Measurements from ENCODE around the gene AMIGO3. TPM values are rescaled to one million over a fixed set of nuclear protein-coding genes. Genes with fewer than 3 reads are reported as not detected.

AMIGO3 gene
- total and polyA plus RNA-seq, 10 of the 15 experiments (the other 5 are each of a cell fraction or from before 2014, with no cell fraction given): 0.07 to 1.3 (median 0.44) TPM; not detected in 3

DNA sequence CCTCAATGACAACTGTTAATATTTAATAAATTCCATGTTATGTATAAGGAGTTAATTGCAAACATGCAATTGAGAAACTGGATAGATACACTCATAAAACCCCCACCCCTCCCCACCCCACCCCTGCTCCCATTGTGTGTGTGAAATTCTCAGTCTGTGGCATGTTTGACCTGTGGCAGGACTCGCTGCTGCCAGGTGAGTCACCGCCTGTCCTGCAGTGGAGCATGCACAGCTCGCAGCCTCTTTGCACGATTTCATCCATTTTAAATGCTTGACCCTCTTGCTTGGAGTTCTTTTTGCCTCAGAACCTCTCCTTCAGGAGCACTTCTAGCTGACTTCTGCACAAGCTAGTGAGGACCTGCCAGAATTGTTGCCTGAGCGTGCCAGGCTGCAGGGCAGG is 50.6 kb downstream of the AMIGO3 start:
- no peak overlapping the region for H2AFZ ChIP-seq (ENCODE audit: control insufficient read depth, low read depth, low read length)
- FAIRE-seq (no peak), ATAC-seq (no peak), DNase-seq (ENCODE audit: low read depth, low spot score) (no peak)
- no TSS peak for BruUV-seq (replicated peaks)
- no peaks in the 10 kb centered on the region for H3K27me3 ChIP-seq (replicated peaks in 1 of 2; ENCODE audit: control insufficient read depth in 2 of 2, insufficient read depth in 2 of 2, low read length in 1 of 2)
- intact Hi-C loops (cut with micrococcal nuclease; ENCODE audit: unreplicated experiment): no loop called here
- no peaks in the 10 kb centered on the region for H3K36me3 ChIP-seq (ENCODE audit: control insufficient read depth in 2 of 2, insufficient read depth in 2 of 2, low read length in 1 of 2)
- H3K4me1 ChIP-seq (ENCODE audit: control insufficient read depth, insufficient read depth, low read length): peaks cover 5% of the 10 kb centered on the region
- ChIA-PET CTCF (interaction anchor here (5.3 kb wide), 1 partner anchor 130 kb away, joined by 210 read pairs; no protein-coding TSS in a partner anchor), RAD21 (ENCODE audit: unreplicated experiment) (interaction anchor here (0.8 to 1.6 kb wide), 2 partner anchors 114 to 129 kb away, joined by 4 to 13 read pairs; partner anchors contain the start of gene BSN), POLR2A (no interaction called here), SMC1A (ENCODE audit: uncharacterized antibody, unreplicated experiment) (interaction anchor here (1.8 kb wide), 1 partner anchor 129 kb away, joined by 4 read pairs; no protein-coding TSS in a partner anchor)
- H3K4me2 ChIP-seq (ENCODE audit: control insufficient read depth, insufficient read depth): no peak overlapping the region
- 55% methylated on average over 5 of the region's 5 CpGs for WGBS (ENCODE audit: insufficient coverage, insufficient replicate concordance, low lambda C conversion rate, missing lambda C conversion rate)
- no peaks in the 10 kb centered on the region for H4K20me1 ChIP-seq (ENCODE audit: control insufficient read depth, insufficient read depth)
- H3K9me3 ChIP-seq (replicated peaks; ENCODE audit: control insufficient read depth, insufficient read depth, low read length): no peaks in the 10 kb centered on the region
- H3K79me2 ChIP-seq (ENCODE audit: control insufficient read depth, insufficient read depth, low read length): peaks cover 6% of the 10 kb centered on the region
- TF ChIP-seq NBN (IDR thresholded peaks at IDR 0.05) (no peak), NRF1 (conservative IDR thresholded peaks at IDR 0.05; ENCODE audit: low read depth, low read length) (no peak), MEF2A (IDR thresholded peaks at IDR 0.05; ENCODE audit: insufficient read depth, low read depth, low read length) (no peak), FOS (IDR thresholded peaks at IDR 0.05; ENCODE audit: borderline replicate concordance, extremely low read depth, insufficient read length) (no peak), SRF (IDR thresholded peaks at IDR 0.05; ENCODE audit: low read depth in 2 of 2, low read length in 2 of 2) (no peak), HCFC1 (IDR thresholded peaks at IDR 0.05; ENCODE audit: low read length) (no peak), IRF4 (IDR thresholded peaks at IDR 0.05; ENCODE audit: low read depth, low read length) (no peak), SMC3 (IDR thresholded peaks at IDR 0.05; ENCODE audit: borderline replicate concordance, low read length) (no peak), CBX3 (IDR thresholded peaks at IDR 0.05; ENCODE audit: borderline replicate concordance, low read depth) (no peak), ATF7 (IDR thresholded peaks at IDR 0.05; ENCODE audit: low read depth) (no peak), POLR2A (IDR thresholded peaks at IDR 0.05; ENCODE audit: low read depth, low read length) (no peak), SREBF1 (IDR thresholded peaks at IDR 0.05; ENCODE audit: low read length) (no peak), EGR1 (IDR thresholded peaks at IDR 0.05; ENCODE audit: borderline replicate concordance in 1 of 2, low read depth in 2 of 2, low read length in 2 of 2) (no peak), YY1 (IDR thresholded peaks at IDR 0.05; ENCODE audit: low read depth, low read length) (no peak), TBL1XR1 (IDR thresholded peaks at IDR 0.05; ENCODE audit: low read depth, low read length) (no peak)
- TF ChIP-seq, protein P1, sequence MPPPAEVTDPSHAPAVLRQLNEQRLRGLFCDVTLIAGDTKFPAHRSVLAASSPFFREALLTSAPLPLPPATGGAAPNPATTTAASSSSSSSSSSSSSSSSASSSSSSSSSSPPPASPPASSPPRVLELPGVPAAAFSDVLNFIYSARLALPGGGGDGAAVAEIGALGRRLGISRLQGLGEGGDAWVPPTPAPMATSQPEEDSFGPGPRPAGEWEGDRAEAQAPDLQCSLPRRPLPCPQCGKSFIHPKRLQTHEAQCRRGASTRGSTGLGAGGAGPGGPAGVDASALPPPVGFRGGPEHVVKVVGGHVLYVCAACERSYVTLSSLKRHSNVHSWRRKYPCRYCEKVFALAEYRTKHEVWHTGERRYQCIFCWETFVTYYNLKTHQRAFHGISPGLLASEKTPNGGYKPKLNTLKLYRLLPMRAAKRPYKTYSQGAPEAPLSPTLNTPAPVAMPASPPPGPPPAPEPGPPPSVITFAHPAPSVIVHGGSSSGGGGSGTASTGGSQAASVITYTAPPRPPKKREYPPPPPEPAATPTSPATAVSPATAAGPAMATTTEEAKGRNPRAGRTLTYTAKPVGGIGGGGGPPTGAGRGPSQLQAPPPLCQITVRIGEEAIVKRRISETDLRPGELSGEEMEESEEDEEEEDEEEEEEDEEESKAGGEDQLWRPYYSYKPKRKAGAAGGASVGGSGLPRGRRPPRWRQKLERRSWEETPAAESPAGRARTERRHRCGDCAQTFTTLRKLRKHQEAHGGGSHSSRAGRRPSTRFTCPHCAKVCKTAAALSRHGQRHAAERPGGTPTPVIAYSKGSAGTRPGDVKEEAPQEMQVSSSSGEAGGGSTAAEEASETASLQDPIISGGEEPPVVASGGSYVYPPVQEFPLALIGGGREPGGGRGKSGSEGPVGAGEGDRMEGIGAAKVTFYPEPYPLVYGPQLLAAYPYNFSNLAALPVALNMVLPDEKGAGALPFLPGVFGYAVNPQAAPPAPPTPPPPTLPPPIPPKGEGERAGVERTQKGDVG (CRISPR knock-in tag; IDR thresholded peaks at IDR 0.05): no peak
- TF ChIP-seq, protein P2, sequence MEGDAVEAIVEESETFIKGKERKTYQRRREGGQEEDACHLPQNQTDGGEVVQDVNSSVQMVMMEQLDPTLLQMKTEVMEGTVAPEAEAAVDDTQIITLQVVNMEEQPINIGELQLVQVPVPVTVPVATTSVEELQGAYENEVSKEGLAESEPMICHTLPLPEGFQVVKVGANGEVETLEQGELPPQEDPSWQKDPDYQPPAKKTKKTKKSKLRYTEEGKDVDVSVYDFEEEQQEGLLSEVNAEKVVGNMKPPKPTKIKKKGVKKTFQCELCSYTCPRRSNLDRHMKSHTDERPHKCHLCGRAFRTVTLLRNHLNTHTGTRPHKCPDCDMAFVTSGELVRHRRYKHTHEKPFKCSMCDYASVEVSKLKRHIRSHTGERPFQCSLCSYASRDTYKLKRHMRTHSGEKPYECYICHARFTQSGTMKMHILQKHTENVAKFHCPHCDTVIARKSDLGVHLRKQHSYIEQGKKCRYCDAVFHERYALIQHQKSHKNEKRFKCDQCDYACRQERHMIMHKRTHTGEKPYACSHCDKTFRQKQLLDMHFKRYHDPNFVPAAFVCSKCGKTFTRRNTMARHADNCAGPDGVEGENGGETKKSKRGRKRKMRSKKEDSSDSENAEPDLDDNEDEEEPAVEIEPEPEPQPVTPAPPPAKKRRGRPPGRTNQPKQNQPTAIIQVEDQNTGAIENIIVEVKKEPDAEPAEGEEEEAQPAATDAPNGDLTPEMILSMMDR (IDR thresholded peaks at IDR 0.05 in 2 of 3, conservative IDR thresholded peaks at IDR 0.05 in 1 of 3; ENCODE audit: control insufficient read depth in 2 of 3, extremely low read depth in 1 of 3, insufficient read depth in 1 of 3, low read depth in 3 of 3, low read length in 3 of 3): no peak
- H3K9ac ChIP-seq (ENCODE audit: control insufficient read depth, insufficient read depth, low read length): no peak overlapping the region
- in situ Hi-C loops (cut with MboI): no loop called here
- H3K27ac ChIP-seq (ENCODE audit: control insufficient read depth, insufficient read depth): no peak overlapping the region
- no peak overlapping the region for H3K4me3 ChIP-seq

Measured in GM12878 (cell line).